Stimulated activated CD8-positive, alpha-beta memory T cell treated with anti-CD3 and anti-CD28 coated beads, Interleukin-12 subunit alpha, Interleukin-12 subunit beta, amount 100 ng/mL, for 4 hours (primary cell): ENCODE results near the gene NTF4.

ENCODE experiments used
- DNase-seq: peaks from one replicate; pipeline ENCODE4 v3.0.0-alpha.2; 2020; ENCODE audit warnings: low read depth

NTF4 gene

GRCh38 chr19:49064768-49065611, at the start of gene NTF4:
NTF4 (minus strand) TSS chr19:49064818; CDS start chr19:49061997, 2,821 bp downstream.
- DNase-seq: no peak

- peak; percentile 69 for DNase-seq
These were observed 49.4 kb upstream of the NTF4 start, which contains the start of gene LIN7B for GRCh38 chr19:49113762-49114629. LIN7B (plus strand) TSS chr19:49114370; CDS start chr19:49114405, 35 bp downstream.

GRCh38 chr19:49111218-49111998, 46.8 kb upstream of the NTF4 start:
- no peak for DNase-seq

GRCh38 chr19:49110567-49110966, 45.9 kb upstream of the NTF4 start:
- no peak for DNase-seq

GRCh38 chr19:49109569-49110233, 45.1 kb upstream of the NTF4 start:
- no peak for DNase-seq

- DNase-seq: no peak
These were observed 44.4 kb upstream of the NTF4 start for GRCh38 chr19:49109051-49109450.

- no peak for DNase-seq
These were observed 43.2 kb upstream of the NTF4 start for GRCh38 chr19:49107625-49108459.

GRCh38 chr19:49106648-49107135, 42.1 kb upstream of the NTF4 start:
- DNase-seq: no peak

- no peak for DNase-seq
These were observed 39.7 kb upstream of the NTF4 start for GRCh38 chr19:49104229-49104864.

- no peak for DNase-seq
These were observed 38.9 kb upstream of the NTF4 start for GRCh38 chr19:49103331-49104085.

GRCh38 chr19:49102303-49102702, 37.7 kb upstream of the NTF4 start:
- no peak for DNase-seq

GRCh38 chr19:49101160-49101559, 36.5 kb upstream of the NTF4 start:
- DNase-seq: no peak

- DNase-seq: no peak
These were observed 34.2 kb upstream of the NTF4 start for GRCh38 chr19:49098795-49099194.

- DNase-seq: peak; percentile 43
These were observed 33.1 kb upstream of the NTF4 start for GRCh38 chr19:49097453-49098288.

- no peak for DNase-seq
These were observed 30.2 kb upstream of the NTF4 start for GRCh38 chr19:49094505-49095482.

- DNase-seq: no peak
These were observed 28.1 kb upstream of the NTF4 start for GRCh38 chr19:49092686-49093085.
